CD14-positive monocyte (primary cell): ENCODE data around the gene DDX31. TPM values are rescaled to one million over a fixed set of nuclear protein-coding genes. Genes with fewer than 3 reads are reported as not detected.

ENCODE experiments used
- DNase-seq, 3 donors: peaks; one replicate each; pipeline ENCODE4 v3.0.0-alpha.2; 2011 to 2022
- H2AFZ ChIP-seq: 2 replicates; pipeline ENCODE4 v1.6.0; 2012; ENCODE audit warnings: mild to moderate bottlenecking, low read depth, low read length, inconsistent platforms; ENCODE audit not compliant: insufficient read depth, poor library complexity, severe bottlenecking
- H3K27ac ChIP-seq, 2 donors: 1 replicate in 1 of 2; 2 replicates in 1 of 2; pipeline ENCODE4 v1.5.1; 2012 to 2013; ENCODE audit warnings: low read length in 2 of 2, control low read depth in 1 of 2, inconsistent platforms in 1 of 2, low read depth in 1 of 2, mild to moderate bottlenecking in 1 of 2
- H3K27me3 ChIP-seq, 2 donors: one replicate each; pipeline versions ENCODE4 v1.6.0 to v1.6.1; 2011 to 2013; ENCODE audit warnings: low read length in 2 of 2; ENCODE audit not compliant: control insufficient read depth in 2 of 2, insufficient read depth in 2 of 2
- H3K36me3 ChIP-seq, 2 donors: replicated peaks in 1 of 2; 1 replicate in 1 of 2; 2 replicates in 1 of 2; pipeline versions ENCODE4 v1.5.1 to v1.6.1; 2012 to 2013; ENCODE audit warnings: low read length in 2 of 2, control low read depth in 1 of 2, inconsistent platforms in 1 of 2, mild to moderate bottlenecking in 1 of 2; ENCODE audit not compliant: insufficient read depth in 2 of 2, control insufficient read depth in 1 of 2
- H3K4me1 ChIP-seq, 2 donors: 1 replicate in 1 of 2; 2 replicates in 1 of 2; pipeline versions ENCODE4 v1.5.1 to v1.6.1; 2012 to 2013; ENCODE audit warnings: low read length in 2 of 2, control low read depth in 1 of 2, inconsistent platforms in 1 of 2, mild to moderate bottlenecking in 1 of 2, moderate library complexity in 1 of 2; ENCODE audit not compliant: insufficient read depth in 2 of 2, control insufficient read depth in 1 of 2
- H3K4me2 ChIP-seq: replicated peaks from 2 replicates; pipeline ENCODE3; 2012; ENCODE audit warnings: low read length, moderate library complexity, mild to moderate bottlenecking; ENCODE audit not compliant: poor library complexity, severe bottlenecking; ENCODE audit errors: extremely low read depth
- H3K4me3 ChIP-seq, 3 experiments: fragments of 200-600 bp in 1 of 3; sonication (generic) in 1 of 3; replicated peaks in 1 of 3; 1 replicate in 2 of 3; 2 replicates in 1 of 3; pipeline ENCODE4 v1.5.1; 2011 to 2013; ENCODE audit warnings: low read length in 3 of 3, mild to moderate bottlenecking in 3 of 3, control low read depth in 2 of 3, low read depth in 2 of 3, inconsistent platforms in 1 of 3, moderate library complexity in 1 of 3
- H3K79me2 ChIP-seq: 2 replicates; pipeline ENCODE4 v1.6.0; 2012; ENCODE audit warnings: mild to moderate bottlenecking, control low read depth, inconsistent platforms, low read length, moderate library complexity; ENCODE audit not compliant: insufficient read depth
- H3K9ac ChIP-seq: 2 replicates; pipeline ENCODE4 v1.6.0; 2017; ENCODE audit warnings: low read length, mild to moderate bottlenecking; ENCODE audit not compliant: insufficient read depth, poor library complexity, severe bottlenecking
- H3K9me3 ChIP-seq, 2 donors: replicated peaks in 1 of 2; 1 replicate in 1 of 2; 2 replicates in 1 of 2; pipeline versions ENCODE4 v1.5.1 to v1.6.1; 2012 to 2013; ENCODE audit warnings: low read length in 2 of 2, control low read depth in 1 of 2; ENCODE audit not compliant: control insufficient read depth in 1 of 2, insufficient read depth in 1 of 2
- H4K20me1 ChIP-seq: 2 replicates; pipeline ENCODE4 v1.6.0; 2012; ENCODE audit warnings: mild to moderate bottlenecking, low read length, control low read depth, moderate library complexity; ENCODE audit not compliant: insufficient read depth
- H3K27ac Mint-ChIP-seq, 7 donors: one replicate each; pipeline ENCODE4 v1.8.0; 2020; ENCODE audit warnings: mild to moderate bottlenecking in 7 of 7, mixed read lengths in 7 of 7, moderate library complexity in 6 of 7, inconsistent platforms in 2 of 7
- H3K27me3 Mint-ChIP-seq, 3 donors: one replicate each; pipeline ENCODE4 v1.8.0; 2021 to 2022; ENCODE audit warnings: low read depth in 3 of 3, mild to moderate bottlenecking in 3 of 3, mixed read lengths in 3 of 3, moderate library complexity in 3 of 3, inconsistent platforms in 1 of 3
- H3K36me3 Mint-ChIP-seq, 2 donors: one replicate each; pipeline ENCODE4 v1.8.0; 2020; ENCODE audit warnings: mixed read lengths in 2 of 2, inconsistent platforms in 1 of 2, mild to moderate bottlenecking in 1 of 2
- H3K4me1 Mint-ChIP-seq: one replicate; pipeline ENCODE4 v1.8.0; 2020; ENCODE audit warnings: mild to moderate bottlenecking, mixed read lengths
- H3K4me3 Mint-ChIP-seq, 2 donors: one replicate each; pipeline ENCODE4 v1.8.0; 2020; ENCODE audit warnings: mild to moderate bottlenecking in 2 of 2, mixed read lengths in 2 of 2, moderate library complexity in 1 of 2
- H3K9me3 Mint-ChIP-seq, 7 donors: one replicate each; pipeline ENCODE4 v1.8.0; 2020 to 2022; ENCODE audit warnings: mixed read lengths in 7 of 7, mild to moderate bottlenecking in 6 of 7, moderate library complexity in 6 of 7, inconsistent platforms in 2 of 7
- CTCF ChIP-seq: fragments of 200-600 bp; IDR thresholded peaks from one replicate; pipeline ENCODE4 v1.8.0; 2022; ENCODE audit warnings: antibody characterized with exemption, mild to moderate bottlenecking
- WGBS: methylation state at CpG from one replicate; pipeline ENCODE4 v1.1.5; 2013; ENCODE audit warnings: missing lambda C conversion rate; ENCODE audit not compliant: insufficient coverage; 5-methylcytosine and 5-hydroxymethylcytosine counted together
- intact Hi-C, 2 donors: fragments of 100-400 bp; cut with micrococcal nuclease; formaldehyde crosslinking; loops; one replicate each; pipeline versions ENCODE4 v1.15.0 to v1.15.1; 2023
- polyA plus RNA-seq, 3 donors: library from polyadenylated mRNA; depleted of rRNA in 1 of 3; unstranded in 2 of 3; stranded (reverse) in 1 of 3; fragments of 300-500 nt in 2 of 3; fragments of >200 nt in 1 of 3; fragmentation: Illumina TruSeq in 2 of 3; gene quantifications; 1 replicate in 2 of 3; 2 replicates in 1 of 3; pipeline ENCODE4 v1.2.3, GENCODE V29; 2012 to 2021

DDX31 gene
- polyA plus RNA-seq, 3 donors: 1.1 to 4.2 (median 1.5) TPM

GRCh38 chr9:132554755-132555154, 115.0 kb downstream of the DDX31 start:
- Mint-ChIP-seq H3K27me3 (peaks cover 11 to 23% (median 19%) of the 10 kb centered on the region in 3 donors), H3K27ac (no peak overlapping the region), H3K4me1 (no peaks in the 10 kb centered on the region), H3K36me3 (no peaks in the 10 kb centered on the region), H3K4me3 (no peak overlapping the region), H3K9me3 (peaks cover 0 to 6% (median 3%) of the 10 kb centered on the region in 7 donors)
- Histone ChIP-seq H3K9ac (no peak overlapping the region), H3K79me2 (no peaks in the 10 kb centered on the region), H3K4me3 (no peak overlapping the region), H3K4me1 (no peaks in the 10 kb centered on the region), H4K20me1 (no peaks in the 10 kb centered on the region), H2AFZ (no peak overlapping the region), H3K27ac (no peak overlapping the region), H3K4me2 (no peak overlapping the region), H3K27me3 (no peaks in the 10 kb centered on the region), H3K9me3 (no peaks in the 10 kb centered on the region), H3K36me3 (no peaks in the 10 kb centered on the region)
- TF ChIP-seq CTCF: no peak
- intact Hi-C loops: no loop called here
- WGBS: 84% methylated on average over 2 of the region's 2 CpGs
- DNase-seq: no peak

GRCh38 chr9:132552041-132552440, 117.7 kb downstream of the DDX31 start:
- Histone ChIP-seq H2AFZ (no peak overlapping the region), H3K4me3 (no peak overlapping the region), H4K20me1 (no peaks in the 10 kb centered on the region), H3K27ac (no peak overlapping the region), H3K4me1 (no peaks in the 10 kb centered on the region), H3K36me3 (no peaks in the 10 kb centered on the region), H3K4me2 (no peak overlapping the region), H3K9me3 (no peaks in the 10 kb centered on the region), H3K27me3 (no peaks in the 10 kb centered on the region), H3K9ac (no peak overlapping the region), H3K79me2 (no peaks in the 10 kb centered on the region)
- 96% methylated on average over 12 of the region's 12 CpGs for WGBS
- no peak for DNase-seq
- Mint-ChIP-seq H3K4me3 (no peak overlapping the region), H3K27ac (no peak overlapping the region), H3K36me3 (no peaks in the 10 kb centered on the region), H3K9me3 (peaks cover 0 to 5% (median 0%) of the 10 kb centered on the region in 7 donors), H3K4me1 (no peaks in the 10 kb centered on the region), H3K27me3 (peaks cover 14 to 17% (median 16%) of the 10 kb centered on the region in 3 donors)
- no peak for TF ChIP-seq CTCF
- intact Hi-C loops: no loop called here
